HepG2 (cell line): ENCODE measurements around the gene CT45A7. TPM values are rescaled to one million over a fixed set of nuclear protein-coding genes. Genes with fewer than 3 reads are reported as not detected.

Source experiments
- polyA plus RNA-seq, 8 experiments: library from polyadenylated mRNA; depleted of rRNA in 3 of 8; stranded (reverse) in 7 of 8; unstranded in 1 of 8; fragments of >200 nt; fragmentation: Illumina TruSeq in 4 of 8; extraction: Trizol in 4 of 8; gene quantifications; 2 replicates each; pipeline versions ENCODE4 v1.2.1 to v1.2.3, GENCODE V29; 2011 to 2016; ENCODE audit warnings: low read depth in 4 of 8, missing spikeins in 1 of 8, mixed read lengths in 1 of 8; ENCODE audit not compliant: insufficient read depth in 1 of 8
- total RNA-seq, 5 experiments: library from RNA; depleted of rRNA; stranded (reverse); fragments of >200 nt; fragmentation: Illumina TruSeq; extraction: Trizol; gene quantifications; 2 replicates each; pipeline ENCODE4 v1.2.3, GENCODE V29; 2016; ENCODE audit warnings: low read depth in 1 of 5

The CT45A7 gene
- total and polyA plus RNA-seq, 2 of the 13 experiments (the other 11 are each of a cell fraction or from before 2014, with no cell fraction given): not detected

Other genes starting within 250 kb of the CT45A7 start
- gene CT45A1, start 123.6 kb downstream of the CT45A7 start, total RNA-seq (2016; rRNA removed; fragmentation: Illumina TruSeq; extraction: Trizol): not detected in 2 replicates
- gene CT45A1, start 123.6 kb downstream of the CT45A7 start, polyA plus RNA-seq (2011; rRNA removed): not detected in 2 replicates
- gene CT45A3, start 69.1 kb downstream of the CT45A7 start, total RNA-seq (2016; rRNA removed; fragmentation: Illumina TruSeq; extraction: Trizol): not detected in 2 replicates
- gene CT45A3, start 69.1 kb downstream of the CT45A7 start, polyA plus RNA-seq (2011; rRNA removed): not detected in 2 replicates
- gene CT45A5, start 51.8 kb downstream of the CT45A7 start, total RNA-seq (2016; rRNA removed; fragmentation: Illumina TruSeq; extraction: Trizol): not detected in 2 replicates
- not detected in 2 replicates for gene CT45A5, start 51.8 kb downstream of the CT45A7 start, polyA plus RNA-seq (2011; rRNA removed)
- not detected in 2 replicates for gene CT45A6, start 34.5 kb downstream of the CT45A7 start, total RNA-seq (2016; rRNA removed; fragmentation: Illumina TruSeq; extraction: Trizol)
- not detected in 2 replicates for gene CT45A6, start 34.5 kb downstream of the CT45A7 start, polyA plus RNA-seq (2011; rRNA removed)
- not detected in 2 replicates for gene CT45A2, start 17.3 kb downstream of the CT45A7 start, total RNA-seq (2016; rRNA removed; fragmentation: Illumina TruSeq; extraction: Trizol)
- gene CT45A2, start 17.3 kb downstream of the CT45A7 start, polyA plus RNA-seq (2011; rRNA removed): not detected in 2 replicates
- gene CT45A8, start 17.3 kb upstream of the CT45A7 start, total RNA-seq (2016; rRNA removed; fragmentation: Illumina TruSeq; extraction: Trizol): not detected in 2 replicates
- not detected in 2 replicates for gene CT45A8, start 17.3 kb upstream of the CT45A7 start, polyA plus RNA-seq (2011; rRNA removed)
- gene CT45A9, start 34.5 kb upstream of the CT45A7 start, total RNA-seq (2016; rRNA removed; fragmentation: Illumina TruSeq; extraction: Trizol): not detected in 2 replicates
- gene CT45A9, start 34.5 kb upstream of the CT45A7 start, polyA plus RNA-seq (2011; rRNA removed): not detected in 2 replicates
- gene CT45A10, start 56.2 kb upstream of the CT45A7 start, total RNA-seq (2016; rRNA removed; fragmentation: Illumina TruSeq; extraction: Trizol): not detected in 2 replicates
- gene CT45A10, start 56.2 kb upstream of the CT45A7 start, polyA plus RNA-seq (2011; rRNA removed): not detected in 2 replicates
- not detected in 2 replicates for gene SAGE1, start 56.4 kb upstream of the CT45A7 start, total RNA-seq (2016; rRNA removed; fragmentation: Illumina TruSeq; extraction: Trizol)
- gene SAGE1, start 56.4 kb upstream of the CT45A7 start, polyA plus RNA-seq (2011; rRNA removed): not detected in 2 replicates
- 7.4 and 7.5 TPM in 2 replicates for gene MMGT1, start 136.7 kb upstream of the CT45A7 start, total RNA-seq (2016; rRNA removed; fragmentation: Illumina TruSeq; extraction: Trizol)
- gene MMGT1, start 136.7 kb upstream of the CT45A7 start, polyA plus RNA-seq (2011; rRNA removed): 7.1 and 8.8 TPM in 2 replicates
- 5.1 and 8.0 TPM in 2 replicates for gene SLC9A6, start 148.2 kb upstream of the CT45A7 start, total RNA-seq (2016; rRNA removed; fragmentation: Illumina TruSeq; extraction: Trizol)
- gene SLC9A6, start 148.2 kb upstream of the CT45A7 start, polyA plus RNA-seq (2011; rRNA removed): 3.9 TPM in 2 replicates